Tibial artery (tissue), 4 donors: Measurements from ENCODE around the gene SMOC2.
A peak's percentile ranks its signal among the peaks of the same experiment; 100 is the strongest.

ENCODE experiments used
- DNase-seq, 2 donors: peaks; one replicate each; pipeline ENCODE4 v3.0.0-alpha.2; 2019
- H3K27ac ChIP-seq, 2 donors: fragments of 200-600 bp; sonication (generic) in 1 of 2; 1 replicate in 1 of 2; 2 replicates in 1 of 2; pipeline ENCODE4 v1.5.1; 2018 to 2019; ENCODE audit warnings: mild to moderate bottlenecking in 1 of 2
- H3K27me3 ChIP-seq, 2 donors: fragments of 200-600 bp; sonication (generic) in 1 of 2; one replicate each; pipeline versions ENCODE4 v1.5.1 to v1.6.0; 2016 to 2019
- H3K36me3 ChIP-seq, 3 donors: fragments of 200-600 bp; sonication (generic) in 2 of 3; one replicate each; pipeline ENCODE4 v1.5.1; 2016 to 2019; ENCODE audit warnings: mild to moderate bottlenecking in 2 of 3
- H3K4me1 ChIP-seq, 4 donors: fragments of 200-600 bp; sonication (generic) in 2 of 4; 1 replicate in 3 of 4; 2 replicates in 1 of 4; pipeline ENCODE4 v1.5.1; 2016 to 2019
- H3K4me3 ChIP-seq, 2 donors: fragments of 200-600 bp; sonication (generic) in 1 of 2; 1 replicate in 1 of 2; 2 replicates in 1 of 2; pipeline ENCODE4 v1.5.1; 2018 to 2019; ENCODE audit warnings: mild to moderate bottlenecking in 2 of 2
- H3K9me3 ChIP-seq, 3 donors: fragments of 200-600 bp; sonication (generic) in 1 of 3; one replicate each; pipeline ENCODE4 v1.5.1; 2016 to 2019
- CTCF ChIP-seq, 2 experiments: fragments of 200-600 bp in 1 of 2; fragments of 450-650 bp in 1 of 2; IDR thresholded peaks; one replicate each; pipeline ENCODE4 v1.5.1; 2017 to 2019; ENCODE audit warnings: antibody characterized with exemption in 2 of 2, mild to moderate bottlenecking in 1 of 2, moderate library complexity in 1 of 2
- intact Hi-C: fragments of 100-400 bp; cut with DNase I; formaldehyde crosslinking; loops from one replicate; pipeline ENCODE4 v1.15.0; 2023; ENCODE audit warnings: low total_unique reads

The SMOC2 gene

DNA sequence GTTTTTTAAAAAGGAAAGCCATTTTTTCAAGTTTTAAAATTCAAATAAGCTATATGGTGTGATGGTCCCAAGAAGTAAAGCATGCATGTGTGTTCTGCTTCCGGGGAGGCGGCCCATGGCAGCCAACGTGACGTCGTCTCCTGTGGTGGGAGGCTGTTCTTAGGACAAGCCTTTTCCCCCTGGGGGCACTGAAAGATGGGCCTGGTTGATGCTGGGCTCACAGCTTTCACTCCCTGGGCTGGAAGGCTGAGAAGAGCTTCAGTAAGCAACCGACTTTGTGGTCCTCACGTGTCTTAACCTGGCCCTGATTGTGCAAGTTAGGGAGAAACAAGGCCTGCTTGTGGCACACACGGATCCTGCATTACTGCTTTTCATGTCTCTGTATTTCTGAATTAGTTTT lies 84.1 kb downstream of the SMOC2 start:
- Histone ChIP-seq H3K9me3 (no peaks in the 10 kb centered on the region), H3K27me3 (no peaks in the 10 kb centered on the region), H3K27ac (peak overlapping the region; percentile 81), H3K4me1 (peaks cover 0 to 50% (median 37%) of the 10 kb centered on the region in 4 donors), H3K36me3 (no peaks in the 10 kb centered on the region), H3K4me3 (no peak overlapping the region)
- intact Hi-C loops: no loop called here
- TF ChIP-seq CTCF (IDR thresholded peaks at IDR 0.05): no peak
- DNase-seq: no peak

DNA sequence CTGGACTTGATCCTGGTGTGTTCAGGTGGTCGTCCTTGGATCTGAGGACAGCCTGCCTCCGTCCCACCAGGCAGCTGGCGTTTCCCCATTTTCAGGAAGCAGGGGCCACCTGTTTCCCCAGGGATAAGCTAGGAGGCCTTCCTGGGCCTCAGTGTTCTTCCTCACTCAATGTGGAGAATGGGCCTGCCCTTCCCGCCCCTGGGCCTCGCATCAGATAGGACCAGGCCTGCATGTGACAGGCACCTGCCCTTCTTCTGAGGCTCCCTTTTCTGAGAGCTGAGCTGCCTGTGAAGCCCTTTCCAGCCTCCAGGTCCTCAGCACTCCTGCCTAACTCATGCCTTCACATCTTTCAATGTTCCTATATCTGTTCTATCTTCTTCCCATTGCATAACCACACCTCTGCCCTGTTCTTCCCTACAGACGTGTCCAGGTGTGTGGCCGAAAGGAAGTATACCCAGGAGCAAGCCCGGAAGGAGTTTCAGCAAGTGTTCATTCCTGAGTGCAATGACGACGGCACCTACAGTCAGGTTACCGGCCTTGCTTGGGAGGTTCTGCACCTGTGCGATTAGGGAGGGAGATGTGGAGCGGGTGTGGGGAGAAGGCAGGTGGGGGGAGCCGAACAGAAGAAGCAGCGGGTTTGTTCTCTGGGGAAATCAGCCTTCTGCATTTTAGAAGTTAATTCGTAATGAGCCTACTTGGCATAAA lies 85.1 kb downstream of the SMOC2 start:
- intact Hi-C loops: no loop called here
- no peak for TF ChIP-seq CTCF (IDR thresholded peaks at IDR 0.05)
- no peak overlapping the region for H3K4me3 ChIP-seq
- H3K27ac ChIP-seq: peak overlapping the region; percentile 81
- peaks cover 0 to 50% (median 37%) of the 10 kb centered on the region in 4 donors for H3K4me1 ChIP-seq
- no peaks in the 10 kb centered on the region for H3K36me3 ChIP-seq
- no peaks in the 10 kb centered on the region for H3K9me3 ChIP-seq
- DNase-seq: no peak
- H3K27me3 ChIP-seq: no peaks in the 10 kb centered on the region

GRCh38 chr6:168526841-168527281 lies 85.9 kb downstream of the SMOC2 start:
- Histone ChIP-seq H3K27ac (peak overlapping the region; percentile 81), H3K4me3 (no peak overlapping the region), H3K4me1 (peaks cover 0 to 50% (median 37%) of the 10 kb centered on the region in 4 donors), H3K9me3 (no peaks in the 10 kb centered on the region), H3K36me3 (no peaks in the 10 kb centered on the region), H3K27me3 (no peaks in the 10 kb centered on the region)
- DNase-seq: peak; percentile 69 to 89
- intact Hi-C loops: no loop called here
- TF ChIP-seq CTCF (IDR thresholded peaks at IDR 0.05): no peak

DNA sequence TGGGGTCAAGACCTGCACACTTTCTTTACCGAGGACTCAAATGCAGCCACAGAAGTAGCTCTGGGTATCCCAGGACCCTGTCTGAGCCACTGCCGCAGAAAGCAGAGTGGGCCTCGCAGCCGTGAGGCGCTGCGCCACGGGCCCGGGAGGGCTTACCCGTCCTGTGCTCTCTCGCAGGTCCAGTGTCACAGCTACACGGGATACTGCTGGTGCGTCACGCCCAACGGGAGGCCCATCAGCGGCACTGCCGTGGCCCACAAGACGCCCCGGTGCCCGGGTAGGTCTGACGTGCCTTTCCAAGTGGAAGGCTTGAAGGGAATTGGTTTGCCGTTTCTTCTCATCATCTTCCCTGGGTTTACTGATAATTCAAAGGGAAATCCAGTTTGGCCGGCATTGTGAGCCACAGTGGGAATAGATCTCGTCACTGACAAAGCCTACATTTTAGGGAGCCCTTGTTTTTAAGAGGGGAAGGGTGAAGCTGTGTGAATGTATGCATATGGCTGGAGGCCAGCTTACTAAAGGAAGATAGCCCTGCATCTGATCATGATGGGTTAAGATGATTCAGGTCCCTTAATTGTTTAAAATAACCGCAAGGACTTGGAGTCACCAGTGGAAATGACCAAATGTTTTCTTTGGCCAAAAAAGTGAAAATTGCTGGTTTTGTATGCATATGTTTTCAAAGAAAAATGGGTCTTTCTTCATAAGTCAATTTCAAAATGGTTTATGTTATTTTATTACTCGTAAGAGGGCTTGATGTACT lies 86.6 kb downstream of the SMOC2 start:
- no peak for DNase-seq

GRCh38 chr6:168528474-168529095 lies 87.6 kb downstream of the SMOC2 start:
- H3K4me1 ChIP-seq: peaks cover 0 to 62% (median 45%) of the 10 kb centered on the region in 4 donors
- H3K36me3 ChIP-seq: no peaks in the 10 kb centered on the region
- H3K27me3 ChIP-seq: no peaks in the 10 kb centered on the region
- peak overlapping the region; percentile 81 for H3K27ac ChIP-seq
- intact Hi-C loops: no loop called here
- H3K9me3 ChIP-seq: no peaks in the 10 kb centered on the region
- no peak for DNase-seq
- no peak for TF ChIP-seq CTCF (IDR thresholded peaks at IDR 0.05)
- no peak overlapping the region for H3K4me3 ChIP-seq

More for the DNA sequence above, 86.6 kb downstream of the SMOC2 start:
- Histone ChIP-seq H3K4me3 (no peak overlapping the region), H3K27ac (peak overlapping the region; percentile 81), H3K4me1 (peaks cover 0 to 52% (median 38%) of the 10 kb centered on the region in 4 donors), H3K27me3 (no peaks in the 10 kb centered on the region), H3K36me3 (no peaks in the 10 kb centered on the region), H3K9me3 (no peaks in the 10 kb centered on the region)
- no peak for TF ChIP-seq CTCF (IDR thresholded peaks at IDR 0.05)
- intact Hi-C loops: no loop called here
